IPS-11a (cell line): Measurements from ENCODE around the gene BCL10.

Source experiments
- H3K4me3 ChIP-seq: one replicate; pipeline ENCODE4 v1.5.1; 2013; ENCODE audit warnings: low read depth, low read length, control low read depth

Gene BCL10

DNA sequence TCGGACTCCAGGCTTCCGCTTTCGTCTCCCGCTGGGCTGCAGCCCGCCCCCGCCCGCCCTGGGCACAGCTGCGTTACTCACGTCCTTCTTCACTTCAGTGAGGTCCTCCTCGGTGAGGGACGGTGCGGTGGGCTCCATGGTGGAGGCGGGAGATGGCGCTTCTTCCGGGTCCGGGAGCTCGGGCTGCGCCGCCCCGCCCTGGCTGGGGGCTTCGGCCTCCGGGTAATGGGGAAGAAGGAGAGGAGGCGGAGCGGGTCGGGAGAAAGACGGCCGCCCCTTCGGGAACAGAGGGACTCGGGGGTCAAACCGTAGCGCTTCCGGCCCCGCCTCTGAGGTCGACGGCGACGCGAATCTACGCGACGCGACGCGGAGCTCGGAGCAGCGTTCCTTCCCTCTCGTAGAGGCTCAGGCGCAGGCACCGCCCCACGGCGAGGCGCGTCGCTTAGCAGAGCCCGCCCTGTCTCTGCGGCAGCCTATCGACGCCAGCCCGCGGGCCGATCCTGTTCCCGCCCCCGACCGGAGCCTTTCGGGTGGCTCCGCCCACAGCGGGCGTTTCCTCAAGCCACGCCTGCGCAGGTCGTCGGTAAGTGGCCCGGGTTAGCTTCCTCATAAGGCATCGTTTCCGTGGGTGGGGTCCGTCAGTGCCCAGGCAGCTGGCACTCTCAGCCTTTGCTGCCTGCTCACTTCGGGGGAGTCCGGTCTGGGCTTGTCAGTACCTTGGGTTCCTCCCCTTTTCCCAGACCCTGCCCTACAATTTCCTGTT is at the start of gene BCL10:
TSS of gene BCL10 (minus strand) at position 418 of the 763 bp plus-strand sequence. CDS start at position 138, 280 bp downstream.
- H3K4me3 ChIP-seq: peak within 1 kb of the TSS; percentile 98

DNA sequence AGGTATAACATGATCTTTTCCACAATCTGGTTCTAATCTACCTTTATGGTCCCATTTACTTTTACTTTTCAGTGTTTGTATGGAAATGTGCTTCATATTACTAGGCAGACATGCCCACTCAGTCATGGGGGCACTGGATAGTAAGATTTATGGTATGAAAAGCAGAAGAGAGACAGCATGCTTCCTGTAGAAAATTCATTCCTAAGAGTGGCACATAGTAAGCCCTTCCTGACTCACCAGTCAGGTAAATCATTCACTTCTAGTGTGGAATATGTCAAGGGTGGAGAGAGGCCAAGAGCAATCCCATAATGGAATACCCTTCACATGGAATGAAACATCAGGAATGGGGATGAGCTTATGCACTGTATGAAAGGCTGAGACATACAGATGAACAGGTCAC is 49.5 kb upstream of the BCL10 start:
- no peak overlapping the region for H3K4me3 ChIP-seq

GRCh38 chr1:85323770-85324169 is 47.3 kb upstream of the BCL10 start:
- no peak overlapping the region for H3K4me3 ChIP-seq

- H3K4me3 ChIP-seq: no peak overlapping the region
These were observed 46.2 kb upstream of the BCL10 start for GRCh38 chr1:85322655-85323054.

- no peak overlapping the region for H3K4me3 ChIP-seq
These were observed 45.0 kb upstream of the BCL10 start for GRCh38 chr1:85321237-85321964.

GRCh38 chr1:85320371-85321131 is 44.1 kb upstream of the BCL10 start:
- H3K4me3 ChIP-seq: no peak overlapping the region

DNA sequence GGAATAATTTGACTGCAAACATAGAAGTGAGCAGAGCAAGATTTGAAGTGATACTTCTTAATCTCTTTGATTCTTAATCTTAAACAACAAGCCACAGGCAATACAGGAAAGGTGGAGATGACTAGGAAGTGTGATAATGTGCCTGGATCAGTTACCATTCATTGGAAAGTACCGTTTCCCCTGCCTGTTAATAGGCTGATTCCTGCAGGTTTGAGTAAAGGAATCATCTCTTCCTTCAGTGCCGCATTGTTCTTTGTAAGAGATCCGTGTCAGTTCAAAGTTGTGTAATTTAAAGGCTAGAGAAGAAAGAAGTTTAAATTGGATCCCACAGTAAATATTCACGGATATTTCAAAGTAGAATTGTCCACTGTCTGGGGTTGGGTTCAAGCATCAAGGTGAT is 43.5 kb upstream of the BCL10 start:
- no peak overlapping the region for H3K4me3 ChIP-seq

DNA sequence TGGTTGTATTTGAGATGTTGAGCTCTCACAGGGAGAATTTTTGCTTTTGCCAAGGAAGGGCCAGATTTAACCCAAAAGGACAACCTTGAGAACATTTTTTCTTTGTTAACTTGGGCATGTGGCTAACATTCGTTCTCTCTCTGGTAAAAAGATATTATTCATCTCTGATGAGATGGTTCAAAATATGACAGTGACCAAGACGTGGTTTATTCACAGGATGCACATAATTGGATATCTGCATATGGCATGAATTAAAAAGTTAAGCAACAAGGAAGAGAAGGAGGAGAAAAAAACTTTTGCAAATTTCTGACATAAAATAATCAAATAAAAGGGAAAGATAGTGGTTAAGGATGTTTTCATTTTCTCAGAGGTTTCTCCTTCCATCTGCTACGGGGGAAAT is 43.1 kb upstream of the BCL10 start:
- H3K4me3 ChIP-seq: no peak overlapping the region

- no peak overlapping the region for H3K4me3 ChIP-seq
These were observed 41.8 kb upstream of the BCL10 start for GRCh38 chr1:85318217-85318616.

DNA sequence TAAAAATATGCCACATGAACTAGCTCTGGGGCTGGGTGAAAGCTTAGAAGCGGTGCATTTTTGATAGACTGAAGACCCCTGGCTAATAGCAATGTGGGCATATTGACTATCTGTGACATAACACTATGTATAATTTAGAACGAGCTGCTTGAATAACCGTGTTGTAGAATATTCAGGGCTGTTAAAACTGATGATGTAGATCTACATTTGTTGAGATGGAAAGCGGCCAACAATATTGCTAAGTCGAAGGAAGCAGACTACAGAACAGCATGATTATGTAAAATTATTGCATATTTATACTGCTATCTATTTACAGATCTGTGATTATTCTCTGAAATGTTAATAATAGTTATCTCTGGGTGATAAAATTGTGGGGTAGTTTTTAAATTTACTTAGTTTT is 41.1 kb upstream of the BCL10 start:
- no peak overlapping the region for H3K4me3 ChIP-seq

GRCh38 chr1:85316321-85316720 is 39.9 kb upstream of the BCL10 start:
- no peak overlapping the region for H3K4me3 ChIP-seq

DNA sequence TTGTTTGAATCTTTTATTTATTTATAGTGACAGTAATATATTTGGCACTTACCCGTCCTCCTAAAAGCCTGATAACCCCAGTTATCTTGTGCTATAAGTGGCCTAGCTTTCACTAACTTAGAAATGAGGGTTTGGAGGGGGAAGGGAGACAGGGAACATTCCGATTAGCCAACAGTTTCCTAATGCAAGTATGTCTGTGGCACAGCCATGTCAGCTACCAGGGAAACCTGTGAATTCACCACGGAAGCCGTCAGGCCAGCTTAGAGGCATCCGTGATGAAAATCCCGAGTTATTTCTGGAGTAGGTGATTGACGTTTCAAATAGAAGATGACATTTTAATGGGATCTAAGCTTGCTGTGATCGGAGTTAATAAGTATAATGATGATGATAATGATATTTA is 39.4 kb upstream of the BCL10 start:
- no peak overlapping the region for H3K4me3 ChIP-seq

DNA sequence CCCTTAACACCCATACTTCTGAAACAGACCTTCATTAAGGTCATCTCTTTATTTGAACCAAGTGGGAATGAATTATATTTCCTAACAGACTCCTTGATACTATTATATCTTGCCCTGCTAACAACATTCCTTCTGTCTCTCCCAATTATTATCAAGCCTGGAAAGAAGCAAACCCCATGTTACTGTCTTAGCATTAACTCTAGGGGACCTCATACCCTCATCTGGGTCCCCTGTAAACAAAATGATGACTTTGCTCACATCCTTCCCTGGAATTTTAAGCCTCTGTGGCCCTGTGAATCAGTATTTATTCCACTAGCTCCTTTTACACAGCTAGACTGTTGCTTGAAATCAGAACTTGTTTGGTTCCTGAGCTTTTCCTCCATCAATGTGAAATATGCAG is 38.3 kb upstream of the BCL10 start:
- H3K4me3 ChIP-seq: no peak overlapping the region

DNA sequence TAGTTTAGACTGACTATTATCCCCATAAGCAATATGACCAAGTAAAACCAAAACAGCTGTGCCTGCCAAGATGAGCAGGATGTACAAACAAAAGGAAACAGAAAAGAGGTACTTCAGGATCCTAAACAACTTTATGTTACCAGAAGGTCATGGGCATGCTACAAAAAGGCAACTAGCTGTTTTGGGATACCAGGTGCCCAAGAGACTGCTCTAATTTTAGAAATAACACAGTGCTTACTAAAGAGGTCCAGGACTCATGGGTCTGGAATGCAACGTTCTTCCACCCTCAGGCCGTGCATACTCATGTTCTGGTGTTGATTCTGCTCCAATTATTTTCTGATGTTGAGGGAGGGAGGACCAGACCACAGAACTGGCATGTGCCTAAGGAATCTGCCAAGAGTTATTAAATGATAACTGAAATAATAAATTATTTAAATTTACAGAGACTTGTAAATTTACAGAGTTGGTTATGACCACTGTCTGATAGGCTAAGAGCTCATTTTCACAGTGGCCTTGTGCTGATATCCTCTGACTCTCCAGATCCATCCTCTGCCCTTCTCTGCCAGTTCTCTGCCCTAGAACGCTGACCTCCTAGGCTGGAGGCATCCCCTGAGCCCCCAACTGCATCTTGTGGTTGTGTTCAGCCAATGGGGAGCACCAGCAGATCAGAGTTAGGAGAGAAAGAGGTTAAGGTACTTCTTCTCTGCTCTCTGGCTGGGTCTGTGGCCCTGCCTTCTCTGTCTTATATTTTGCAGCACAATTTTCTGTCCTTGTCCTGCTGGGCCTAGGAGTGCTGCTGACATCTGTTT is 37.7 kb upstream of the BCL10 start:
- no peak overlapping the region for H3K4me3 ChIP-seq

DNA sequence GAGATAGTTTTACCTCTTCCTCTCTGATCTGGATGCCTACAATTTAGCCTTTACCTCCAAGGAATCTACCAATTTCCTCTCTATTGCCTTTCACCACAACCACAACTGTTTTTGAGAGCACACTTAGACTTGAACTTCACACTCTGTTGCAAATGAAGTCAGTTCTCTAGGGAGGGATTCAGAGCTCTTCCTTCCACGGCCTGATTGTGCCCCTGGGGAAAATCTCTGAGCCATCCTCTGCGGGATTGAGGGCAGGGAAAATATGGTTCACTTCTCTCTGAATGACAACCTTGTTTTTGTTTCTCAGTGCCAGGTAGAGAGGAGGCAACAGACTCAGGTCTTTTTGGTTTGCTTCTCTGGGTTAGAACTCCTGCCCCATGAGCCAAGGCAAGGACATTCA is 35.4 kb upstream of the BCL10 start:
- no peak overlapping the region for H3K4me3 ChIP-seq

GRCh38 chr1:85308833-85309350 is 32.5 kb upstream of the BCL10 start:
- no peak overlapping the region for H3K4me3 ChIP-seq

DNA sequence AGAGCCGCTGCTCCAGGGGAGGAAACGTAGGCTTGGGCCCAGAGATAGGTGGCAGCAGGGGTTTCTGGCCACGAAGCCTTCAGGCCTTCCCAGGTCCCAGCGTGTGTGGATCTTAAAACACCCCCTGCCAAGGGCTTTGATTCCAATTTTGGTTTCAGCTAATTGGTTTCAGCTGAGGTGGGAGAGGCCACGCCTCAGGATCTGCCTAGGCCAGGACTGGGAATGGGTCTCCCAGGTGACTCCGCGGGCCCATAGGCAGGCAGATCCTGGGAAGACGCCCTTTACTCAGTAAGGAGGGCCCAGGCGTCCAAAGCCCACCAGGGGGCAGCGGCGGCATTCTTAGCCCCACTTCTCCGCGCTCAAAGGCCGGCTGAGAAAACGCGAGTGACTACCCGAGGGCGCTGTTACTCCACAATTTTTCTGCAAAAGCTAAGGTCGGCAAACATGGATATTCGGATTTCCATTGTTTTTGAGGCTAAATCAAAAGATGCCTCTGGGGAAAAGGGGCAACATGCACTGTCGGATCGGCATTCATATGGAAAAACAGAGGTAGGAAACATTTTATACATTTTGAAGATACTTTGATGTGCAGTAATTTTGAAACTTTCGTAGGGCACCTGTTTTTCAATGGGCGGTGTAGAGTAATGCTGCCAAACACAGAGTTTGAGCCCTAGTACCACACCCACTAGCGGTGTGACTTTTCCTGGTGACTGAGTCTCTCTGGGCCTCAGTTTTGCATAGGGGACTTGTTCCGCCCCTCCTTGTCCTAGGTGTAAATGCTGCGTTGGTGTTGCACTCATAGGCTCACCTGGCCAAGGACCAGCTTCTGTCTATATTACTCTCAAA is 31.8 kb upstream of the BCL10 start:
- H3K4me3 ChIP-seq: no peak overlapping the region

GRCh38 chr1:85306236-85306635 is 29.8 kb upstream of the BCL10 start:
- H3K4me3 ChIP-seq: no peak overlapping the region

DNA sequence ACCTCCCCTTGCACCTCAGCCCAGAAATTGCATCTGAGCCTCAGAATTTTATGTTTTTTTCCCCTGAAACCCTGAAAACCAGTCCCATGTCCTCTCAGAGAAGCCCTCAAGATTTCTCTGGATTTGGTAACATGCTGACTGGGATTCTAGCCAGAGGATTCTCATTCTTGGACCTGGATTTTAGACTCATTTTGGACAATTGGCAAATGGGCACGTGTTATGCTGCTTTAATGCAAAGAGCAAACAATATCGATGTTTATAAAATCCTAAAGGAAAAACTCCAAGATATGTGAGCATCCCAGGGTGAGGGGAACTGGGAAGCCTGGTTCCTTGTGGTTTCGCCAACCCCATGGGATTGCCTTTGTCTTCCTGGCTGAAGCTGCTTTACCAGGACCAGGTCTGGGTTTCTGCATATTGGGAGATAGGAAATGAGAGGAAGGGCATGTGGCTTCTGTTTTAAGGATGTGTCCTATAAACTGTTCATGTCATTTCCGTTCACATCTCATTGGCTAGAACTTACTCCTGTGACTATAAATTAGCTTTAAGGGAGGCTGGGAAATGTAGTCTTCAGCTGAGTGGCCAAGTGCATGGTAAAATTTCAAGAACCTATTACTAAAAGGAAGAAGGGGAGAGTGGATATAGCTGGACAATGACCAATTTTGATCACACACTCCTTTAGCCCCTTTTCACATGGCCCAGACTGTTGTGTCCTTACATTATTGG is 27.2 kb upstream of the BCL10 start:
- no peak overlapping the region for H3K4me3 ChIP-seq
